GM19025 (cell line): Measurements from ENCODE around the gene COL6A2.
"Not testable (repeated sequence)": the region's sequence is repeated elsewhere in the genome, so short reads cannot be mapped to it uniquely, and the experiment has no call there.

Source experiments
- ATAC-seq: cut with Tn5 transposase; IDR thresholded peaks from one replicate; pipeline ENCODE4 v1.9.1; 2021; ENCODE audit warnings: mild to moderate bottlenecking, low read depth, moderate library complexity; ENCODE audit not compliant: unreplicated experiment

COL6A2 gene

DNA sequence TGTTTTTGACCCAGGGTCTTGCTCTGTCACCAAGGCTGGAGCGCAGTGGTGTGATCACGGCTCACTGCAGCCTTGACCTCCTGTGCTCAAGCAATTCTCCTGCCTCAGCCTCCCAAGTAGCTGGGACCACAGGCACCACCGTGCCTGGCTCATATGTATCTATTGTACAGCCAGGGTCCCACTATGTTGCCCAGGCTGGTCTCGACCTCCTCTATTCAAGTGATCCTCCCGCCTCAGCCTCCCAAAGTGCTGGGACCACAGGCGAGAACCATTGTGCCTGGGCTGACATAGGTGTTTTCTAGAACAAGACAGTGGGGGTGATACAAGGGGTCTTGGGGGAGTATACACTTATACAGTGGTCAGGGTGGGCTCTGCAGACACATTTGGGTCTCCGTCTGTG is 40.0 kb downstream of the COL6A2 start:
- no peak for ATAC-seq

DNA sequence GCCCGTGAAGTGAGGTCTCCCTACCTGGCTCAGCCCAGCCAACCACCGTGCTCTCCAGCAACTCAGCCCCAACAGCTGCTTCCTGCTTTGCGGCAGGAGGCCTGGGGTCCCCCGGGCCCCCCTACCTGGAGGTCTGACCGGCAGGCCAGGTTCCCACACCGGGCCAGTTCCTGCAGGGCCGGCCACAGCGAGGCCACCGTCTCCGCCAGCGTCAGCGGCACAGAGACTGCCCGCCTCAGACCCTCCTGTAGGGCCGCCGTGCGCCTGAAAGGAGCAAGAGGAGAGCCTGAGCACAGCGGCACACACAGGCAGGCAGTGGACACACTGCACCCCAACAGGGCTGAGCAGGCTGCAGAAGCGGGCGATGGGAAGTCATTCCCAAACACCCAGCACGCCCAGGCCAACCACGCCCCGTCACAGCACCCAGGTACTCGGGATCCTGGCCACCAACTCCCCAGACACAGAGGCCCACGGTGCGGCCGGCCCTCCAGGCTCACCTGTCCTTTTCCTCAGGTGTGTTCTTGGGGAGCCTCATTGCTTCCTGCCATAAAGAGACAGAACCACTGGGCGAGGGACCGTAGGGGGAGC is 40.6 kb downstream of the COL6A2 start:
- no peak for ATAC-seq

- ATAC-seq, result no peak
Observed at GRCh38 chr21:46139686-46140085, 41.8 kb downstream of the COL6A2 start.

DNA sequence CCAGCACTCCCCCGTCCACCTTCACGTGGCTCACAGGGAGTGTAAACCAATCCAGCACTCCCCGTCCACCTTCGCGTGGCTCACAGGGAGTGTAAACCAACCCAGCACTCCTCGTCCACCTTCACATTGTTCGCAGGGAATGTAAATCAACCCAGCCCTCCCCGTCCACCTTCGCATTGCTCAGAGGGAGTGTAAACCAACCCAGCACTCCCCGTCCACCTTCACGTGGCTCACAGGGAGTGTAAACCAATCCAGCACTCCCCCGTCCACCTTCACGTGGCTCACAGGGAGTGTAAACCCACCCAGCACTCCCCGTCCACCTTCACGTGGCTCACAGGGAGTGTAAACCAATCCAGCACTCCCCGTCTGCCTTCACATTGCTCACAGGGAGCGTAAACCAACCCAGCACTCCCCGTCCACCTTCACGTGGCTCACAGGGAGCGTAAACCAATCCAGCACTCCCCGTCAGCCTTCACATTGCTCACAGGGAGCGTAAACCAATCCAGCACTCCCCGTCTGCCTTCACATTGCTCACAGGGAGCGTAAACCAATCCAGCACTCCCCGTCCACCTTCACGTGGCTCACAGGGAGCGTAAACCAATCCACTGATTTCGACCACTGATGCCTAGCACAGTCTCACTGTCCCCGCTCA is 42.6 kb downstream of the COL6A2 start:
- not testable (repeated sequence) for ATAC-seq

DNA sequence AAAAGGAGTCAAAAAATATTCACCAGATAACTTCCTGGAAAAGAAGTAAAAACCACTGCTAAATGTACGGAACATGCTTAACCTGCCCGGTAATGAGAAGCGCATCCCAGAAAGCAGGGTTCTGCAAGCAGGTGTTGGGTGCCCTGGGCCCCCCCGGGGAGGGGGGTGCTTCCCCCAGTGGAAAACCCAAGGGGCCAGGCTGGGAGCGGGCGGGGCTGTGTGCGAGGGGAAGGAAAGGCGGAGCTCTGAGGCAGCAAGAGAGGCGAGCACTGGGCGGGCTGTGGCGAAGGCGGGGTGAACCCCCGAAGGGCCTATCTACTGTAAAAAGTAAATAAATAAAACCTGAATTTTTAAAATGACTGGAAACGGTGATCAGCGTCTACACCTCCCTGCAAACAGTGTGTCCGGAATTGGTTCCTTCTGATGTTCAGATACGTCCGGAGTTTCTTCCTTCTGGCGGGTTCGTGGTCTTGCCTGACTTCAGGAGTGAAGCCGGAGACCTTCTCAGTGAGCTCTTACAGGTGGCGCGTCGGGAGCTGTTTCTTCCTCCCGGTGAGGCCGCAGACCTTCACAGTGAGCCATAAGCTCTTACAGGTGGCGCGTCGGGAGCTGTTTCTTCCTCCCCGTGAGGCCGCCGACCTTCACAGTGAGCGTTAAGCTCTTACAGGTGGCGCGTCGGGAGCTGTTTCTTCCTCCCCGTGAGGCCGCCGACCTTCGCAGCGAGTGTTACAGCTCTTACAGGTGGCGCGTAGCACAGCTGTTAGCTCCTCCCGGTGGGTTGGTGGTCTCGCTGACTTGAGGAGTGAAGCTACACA is 44.1 kb downstream of the COL6A2 start:
- ATAC-seq, result no peak

GRCh38 chr21:46142582-46143473 is 44.9 kb downstream of the COL6A2 start:
- no peak for ATAC-seq

DNA sequence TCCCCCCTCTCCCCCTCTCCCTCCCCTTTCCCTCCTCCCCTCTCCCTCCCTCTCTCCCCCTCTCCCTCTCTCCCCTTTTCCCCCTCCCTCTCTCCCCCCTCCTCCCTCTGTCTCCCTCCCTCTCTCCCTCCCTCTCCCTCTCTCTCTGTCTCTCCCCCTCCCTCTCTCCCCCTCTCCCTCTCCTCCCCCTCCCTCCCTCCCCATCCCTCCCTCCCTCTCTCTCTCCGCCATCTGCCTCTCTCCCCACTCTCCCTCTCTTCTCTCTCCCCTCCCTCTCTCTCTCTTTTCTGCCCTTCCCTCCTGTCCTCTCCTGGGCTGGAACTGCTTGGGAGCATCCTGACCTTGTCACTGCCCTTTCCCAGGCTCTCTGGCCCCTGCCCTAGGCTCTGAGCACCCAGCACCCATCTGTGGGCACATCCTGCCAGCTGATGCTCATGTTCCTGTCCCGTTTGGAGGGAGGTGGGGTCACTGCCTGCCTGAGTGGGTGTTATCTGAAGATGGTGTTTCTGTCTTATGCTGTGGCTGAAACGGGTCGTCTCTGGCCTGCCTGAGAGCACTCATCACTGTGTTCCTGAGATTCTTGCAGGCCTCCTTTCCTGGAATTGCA is 46.7 kb downstream of the COL6A2 start:
- ATAC-seq, result no peak

DNA sequence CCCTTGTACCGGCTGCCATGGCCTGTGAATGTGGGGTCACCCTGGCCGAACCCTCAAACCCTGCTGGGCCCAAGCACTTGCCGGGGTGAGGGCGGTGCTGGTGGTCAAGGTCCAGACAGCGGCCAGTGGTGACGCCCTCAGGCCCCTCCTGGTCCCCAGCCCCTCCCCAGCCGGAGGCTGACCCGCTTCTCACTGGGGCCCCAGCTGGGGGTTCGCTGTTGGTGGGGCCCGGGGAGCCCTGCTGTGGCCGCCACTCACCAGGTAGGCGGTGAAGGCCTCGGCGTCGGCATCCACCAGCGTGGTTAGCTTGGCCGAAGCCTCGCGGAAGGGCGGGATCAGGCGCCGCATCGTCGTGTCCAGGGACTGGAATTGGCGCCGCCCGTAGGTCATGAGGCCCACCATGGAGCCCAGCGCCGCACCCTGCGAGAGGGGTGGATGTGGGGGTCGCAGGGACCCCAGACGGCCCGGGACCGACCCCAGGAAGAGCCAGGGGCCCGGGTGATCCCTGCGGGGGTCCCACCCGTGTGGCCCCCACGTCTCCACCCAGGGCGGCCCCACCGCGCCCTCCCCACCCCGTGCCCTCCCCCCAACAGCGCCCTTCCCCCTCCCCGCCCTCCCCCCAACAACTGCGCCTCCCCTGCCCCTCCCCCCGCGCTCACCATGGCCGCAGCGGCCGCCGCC is 47.4 kb downstream of the COL6A2 start:
- no peak for ATAC-seq

GRCh38 chr21:46145840-46146691 is 48.2 kb downstream of the COL6A2 start:
- ATAC-seq, result no peak

DNA sequence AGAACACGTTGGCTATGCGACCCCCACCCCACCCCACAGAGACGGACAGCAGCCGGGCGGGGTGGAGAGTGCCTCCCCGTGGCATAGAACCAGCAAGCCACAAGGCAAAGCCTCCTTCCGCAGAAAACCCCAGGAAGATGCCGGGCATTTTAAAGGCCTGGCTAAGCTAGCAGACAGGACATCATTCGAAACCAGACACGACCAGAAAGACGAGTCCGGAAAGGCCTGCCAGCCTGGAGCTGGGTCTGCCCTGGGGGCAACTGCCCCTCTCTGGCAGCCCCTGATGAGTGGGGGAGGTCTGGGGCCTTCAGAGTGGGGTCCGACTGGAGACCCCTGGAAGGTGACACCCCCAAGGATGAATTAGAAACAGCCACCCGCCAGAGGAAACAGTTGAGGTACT is 48.9 kb downstream of the COL6A2 start:
- ATAC-seq, result no peak

DNA sequence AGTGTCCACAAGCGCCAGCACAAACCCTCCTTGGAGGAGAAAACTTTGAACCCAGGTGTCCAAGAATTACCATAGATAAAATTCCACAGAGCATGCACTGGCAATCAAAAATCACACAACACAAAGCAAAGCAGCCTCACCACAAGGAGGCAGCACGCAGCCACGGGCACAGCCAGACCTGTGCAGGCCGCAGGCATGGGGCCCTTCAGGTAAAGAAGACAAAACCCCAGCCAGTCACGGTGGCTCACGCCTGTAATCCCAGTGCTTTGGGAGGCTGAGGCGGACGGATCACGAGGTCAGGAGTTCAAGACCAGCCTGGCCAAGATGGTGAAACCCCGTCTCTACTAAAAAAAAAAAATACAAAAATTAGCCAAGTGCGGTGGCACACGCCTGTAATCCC is 49.5 kb downstream of the COL6A2 start:
- ATAC-seq, result not testable (repeated sequence)

DNA sequence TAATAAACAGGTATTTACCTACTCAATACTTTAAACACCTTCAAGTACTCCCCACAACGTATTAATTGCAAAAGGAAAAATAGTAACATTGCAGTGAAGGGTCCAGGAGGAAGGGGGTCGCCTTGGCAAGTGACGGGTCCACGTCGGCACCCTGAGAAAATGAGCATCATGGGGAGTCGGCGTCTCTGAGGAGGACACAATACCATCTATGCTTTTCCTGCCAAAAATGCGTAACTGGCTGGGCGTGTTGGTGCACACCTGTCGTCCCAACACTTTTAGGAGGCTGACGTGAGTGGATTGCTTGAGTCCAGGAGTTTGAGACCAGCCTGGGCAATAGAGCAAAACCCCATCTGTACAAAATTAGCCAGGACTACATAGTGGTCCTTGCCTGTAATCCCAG is 50.2 kb downstream of the COL6A2 start:
- no peak for ATAC-seq

DNA sequence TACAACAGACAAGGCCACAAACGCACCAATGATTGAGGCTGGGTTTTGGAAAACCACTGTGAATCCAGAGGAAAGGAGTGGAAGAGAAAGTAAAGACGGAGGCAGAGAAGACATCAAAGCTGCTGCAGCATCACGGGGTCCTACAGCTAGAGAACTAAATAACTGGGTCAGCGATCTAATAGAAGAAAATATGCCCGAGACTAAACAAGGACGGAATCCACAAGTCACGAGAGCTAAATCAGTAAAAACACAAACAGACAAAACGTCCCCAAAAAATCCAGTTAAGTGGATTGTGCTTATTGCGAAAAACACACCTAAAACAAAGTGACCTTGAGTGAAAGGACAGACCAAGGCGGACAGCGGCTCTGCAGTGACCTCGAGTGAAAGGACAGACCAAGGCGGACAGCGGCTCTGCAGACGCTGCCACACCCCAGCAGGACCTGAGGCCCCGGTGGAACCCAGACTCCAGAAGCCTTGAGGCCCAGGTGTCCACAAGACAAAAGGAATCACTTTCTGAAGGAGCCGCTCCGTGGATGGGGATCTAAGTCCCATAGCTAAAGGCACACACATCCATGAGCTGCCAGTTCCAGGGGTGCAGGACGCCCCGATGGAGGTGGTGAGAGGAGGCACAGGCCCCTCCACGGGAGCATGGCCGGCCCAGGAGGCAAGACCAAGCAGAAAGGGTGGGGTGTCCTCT is 51.4 kb downstream of the COL6A2 start:
- ATAC-seq, result no peak

DNA sequence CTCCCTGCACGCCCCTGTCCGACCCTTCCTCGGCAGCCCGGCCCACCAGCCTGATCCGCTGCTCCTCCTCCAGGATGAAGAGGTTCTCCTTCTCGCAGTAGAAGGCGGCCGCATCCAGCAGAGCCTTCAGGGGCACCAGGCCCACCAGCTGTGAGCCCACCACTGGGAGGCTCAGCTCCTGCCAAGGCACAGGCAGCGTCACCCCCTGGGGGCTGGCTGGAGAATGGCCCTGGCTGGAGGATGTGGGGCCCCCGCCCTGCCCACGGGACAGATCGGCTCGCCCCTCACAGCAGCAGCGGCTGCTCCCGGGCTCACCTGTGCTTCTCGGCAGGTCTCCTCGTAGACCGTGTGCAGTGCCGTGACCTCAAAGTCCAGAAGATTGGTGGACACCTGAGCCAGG is 52.2 kb downstream of the COL6A2 start:
- ATAC-seq, result no peak

- no peak for ATAC-seq
Observed at GRCh38 chr21:46150491-46151121, 52.7 kb downstream of the COL6A2 start.

DNA sequence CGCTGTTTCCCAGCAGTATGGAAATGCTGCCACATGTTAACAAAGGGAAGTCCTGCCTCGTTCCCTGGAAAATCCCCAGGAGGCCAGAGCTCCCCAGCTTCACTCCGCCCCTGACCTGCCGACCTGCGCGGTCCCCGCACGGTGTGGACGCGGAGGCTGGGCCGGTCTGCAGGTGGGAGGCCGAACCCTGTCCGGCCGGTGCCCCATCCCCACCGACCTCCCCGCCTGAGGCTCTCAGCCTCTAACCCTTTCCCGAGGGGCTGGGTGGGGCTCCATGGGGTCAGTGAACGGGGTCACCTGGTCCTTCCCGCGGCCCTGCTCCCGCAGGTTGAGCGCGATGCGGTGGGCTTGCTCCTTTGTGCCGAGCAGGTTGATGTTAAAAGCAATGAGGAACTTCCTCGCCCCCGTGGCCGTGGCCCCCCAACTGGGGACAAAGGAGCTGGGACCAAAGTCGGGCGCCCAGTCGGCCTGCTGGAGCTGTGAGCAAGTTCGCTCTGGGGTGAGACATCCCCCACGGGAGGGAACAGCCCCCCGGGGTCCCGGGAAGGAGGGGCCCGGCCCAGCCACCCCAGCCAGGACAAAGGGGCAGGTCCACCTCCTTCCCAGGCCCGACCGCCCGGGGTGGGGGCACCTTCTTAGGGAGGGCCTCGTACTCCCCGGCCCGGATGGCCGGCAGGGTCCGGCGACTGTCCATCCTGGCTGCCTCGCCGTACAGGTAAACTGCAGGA is 53.5 kb downstream of the COL6A2 start:
- no peak for ATAC-seq
